Epithelial cell of esophagus (primary cell): ENCODE measurements around the gene CXADR.
A peak's percentile ranks its signal among the peaks of the same experiment; 100 is the strongest.
"Not testable (repeated sequence)": the region's sequence is repeated elsewhere in the genome, so short reads cannot be mapped to it uniquely, and the experiment has no call there.

Experiments used
- DNase-seq: peaks from one replicate; pipeline ENCODE4 v3.0.0; 2010; ENCODE audit warnings: low read depth
- H3K4me3 ChIP-seq: 2 replicates; pipeline ENCODE4 v1.5.1; 2011; ENCODE audit warnings: mild to moderate bottlenecking, low read length, control low read depth
- TF ChIP-seq, protein P1 (sequence below): IDR thresholded peaks from 2 replicates; pipeline ENCODE4 v1.5.1; 2011; ENCODE audit warnings: low read depth, mild to moderate bottlenecking, low read length, control low read depth, inconsistent platforms; ENCODE audit not compliant: insufficient read depth; ENCODE audit errors: missing control alignments

Gene CXADR

GRCh38 chr21:17501107-17502006 is 11.5 kb upstream of the CXADR start:
- no peak overlapping the region for H3K4me3 ChIP-seq
- peak; percentile 21 for DNase-seq
- TF ChIP-seq, protein P1, sequence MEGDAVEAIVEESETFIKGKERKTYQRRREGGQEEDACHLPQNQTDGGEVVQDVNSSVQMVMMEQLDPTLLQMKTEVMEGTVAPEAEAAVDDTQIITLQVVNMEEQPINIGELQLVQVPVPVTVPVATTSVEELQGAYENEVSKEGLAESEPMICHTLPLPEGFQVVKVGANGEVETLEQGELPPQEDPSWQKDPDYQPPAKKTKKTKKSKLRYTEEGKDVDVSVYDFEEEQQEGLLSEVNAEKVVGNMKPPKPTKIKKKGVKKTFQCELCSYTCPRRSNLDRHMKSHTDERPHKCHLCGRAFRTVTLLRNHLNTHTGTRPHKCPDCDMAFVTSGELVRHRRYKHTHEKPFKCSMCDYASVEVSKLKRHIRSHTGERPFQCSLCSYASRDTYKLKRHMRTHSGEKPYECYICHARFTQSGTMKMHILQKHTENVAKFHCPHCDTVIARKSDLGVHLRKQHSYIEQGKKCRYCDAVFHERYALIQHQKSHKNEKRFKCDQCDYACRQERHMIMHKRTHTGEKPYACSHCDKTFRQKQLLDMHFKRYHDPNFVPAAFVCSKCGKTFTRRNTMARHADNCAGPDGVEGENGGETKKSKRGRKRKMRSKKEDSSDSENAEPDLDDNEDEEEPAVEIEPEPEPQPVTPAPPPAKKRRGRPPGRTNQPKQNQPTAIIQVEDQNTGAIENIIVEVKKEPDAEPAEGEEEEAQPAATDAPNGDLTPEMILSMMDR = no peak

DNA sequence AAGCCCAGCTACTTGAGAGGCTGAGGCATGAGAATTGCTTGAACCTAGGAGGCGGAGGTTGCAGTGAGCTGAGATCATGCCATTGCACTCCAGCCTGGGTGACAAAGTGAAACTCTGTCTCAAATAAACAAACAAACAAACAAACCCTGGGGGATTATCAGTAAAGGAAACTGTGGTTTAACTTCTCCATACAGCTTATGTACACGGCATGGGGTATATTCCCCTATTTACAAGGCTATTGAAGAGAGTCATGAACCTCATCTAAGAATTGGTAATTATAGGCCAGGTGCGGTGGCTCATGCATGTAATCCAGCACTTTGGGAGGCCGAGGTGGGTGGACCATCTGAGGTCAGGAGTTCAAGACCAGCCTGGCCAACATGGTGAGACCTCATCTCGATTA is 9.9 kb upstream of the CXADR start:
- DNase-seq, H3K4me3 ChIP-seq: not testable (repeated sequence)

GRCh38 chr21:17506951-17507350 is 5.9 kb upstream of the CXADR start:
- TF ChIP-seq, protein P1 = no peak
- DNase-seq = no peak
- H3K4me3 ChIP-seq = no peak overlapping the region

DNA sequence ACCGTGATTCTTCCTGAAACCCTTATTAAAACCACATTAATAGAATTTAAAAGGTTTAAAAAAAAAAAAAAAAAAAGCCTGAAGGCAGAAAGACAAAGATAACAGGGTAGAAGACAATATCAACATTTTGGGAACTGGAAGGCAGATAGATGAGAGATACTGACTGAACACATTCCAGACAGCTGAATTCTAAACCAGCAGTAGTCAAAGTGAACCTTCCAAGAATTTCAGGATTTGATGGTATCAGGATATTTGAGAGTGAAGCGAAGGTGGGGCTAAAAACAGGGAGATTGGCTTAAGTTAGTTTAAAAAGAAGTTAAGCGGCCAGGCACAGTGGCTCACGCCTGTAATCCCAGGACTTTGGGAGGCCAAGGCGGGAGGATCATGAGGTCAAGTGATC is 5.3 kb upstream of the CXADR start:
- TF ChIP-seq, protein P1 = no peak
- H3K4me3 ChIP-seq = no peak overlapping the region
- no peak for DNase-seq

DNA sequence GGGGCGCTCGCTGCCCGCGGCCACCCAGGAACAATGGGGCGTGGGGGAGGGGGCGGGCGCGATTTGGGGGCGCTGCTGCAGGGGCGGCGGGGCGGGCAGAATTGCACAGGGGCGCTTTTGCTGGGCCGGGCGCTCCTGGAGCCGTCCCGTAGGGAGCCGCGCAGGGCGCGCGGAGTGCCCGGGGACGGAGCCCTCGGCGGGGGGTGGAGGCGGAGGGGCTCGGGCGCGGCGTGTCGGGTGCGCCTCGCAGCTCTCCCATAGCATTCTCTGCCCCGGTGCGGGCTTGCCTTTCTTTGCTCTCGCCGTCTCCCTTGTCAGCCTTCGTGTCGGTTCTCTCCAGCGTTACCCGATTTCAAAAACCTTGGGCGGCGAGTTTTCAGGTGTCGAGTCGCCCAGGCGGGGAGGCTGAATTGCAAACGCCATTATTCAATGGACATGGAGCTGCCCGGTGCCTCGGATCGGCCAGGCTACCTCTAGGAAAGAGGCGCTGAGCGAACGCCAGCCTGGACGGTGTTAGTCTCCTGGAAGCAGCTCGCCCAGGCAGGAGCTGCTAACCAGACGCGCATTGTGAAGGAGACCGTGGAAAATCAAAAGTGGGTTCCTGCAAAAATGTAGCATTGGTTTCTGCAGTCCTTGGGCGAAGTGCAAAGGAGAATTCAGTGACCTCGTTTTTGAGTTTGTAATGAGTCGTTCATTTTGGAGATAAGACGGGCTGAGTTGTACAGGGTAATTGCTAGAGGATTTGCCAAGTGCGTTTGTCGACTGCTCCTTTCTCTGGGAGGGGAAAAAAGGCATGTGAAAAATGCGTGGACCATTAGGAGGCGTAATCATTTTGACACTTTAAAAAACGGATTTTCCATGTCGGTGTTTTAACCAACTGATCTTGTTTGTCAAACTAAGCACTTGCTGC is 626 bp downstream of the CXADR start:
- peak; percentile 33 for DNase-seq

GRCh38 chr21:17514124-17514845 is 1.4 kb downstream of the CXADR start:
- H3K4me3 ChIP-seq = peak overlapping the region; percentile 65
- peak; percentile 67 for DNase-seq
- TF ChIP-seq, protein P1 = no peak

More for the DNA sequence above, 626 bp downstream of the CXADR start:
- TF ChIP-seq, protein P1 = peak; percentile 2
- peak overlapping the region; percentile 65 for H3K4me3 ChIP-seq

GRCh38 chr21:17517008-17517407 is 4.2 kb downstream of the CXADR start:
- not testable (repeated sequence) for H3K4me3 ChIP-seq, DNase-seq
